GM21723 (cell line): ENCODE data around the gene TLR6.

Experiments
- ATAC-seq: cut with Tn5 transposase; IDR thresholded peaks from one replicate; pipeline ENCODE4 v1.9.1; 2021; ENCODE audit warnings: mild to moderate bottlenecking, moderate library complexity; ENCODE audit not compliant: unreplicated experiment

TLR6 gene

GRCh38 chr4:38868059-38868960 lies 11.7 kb upstream of the TLR6 start:
- no peak for ATAC-seq

GRCh38 chr4:38867478-38868058 lies 11.0 kb upstream of the TLR6 start, which contains the start of gene FAM114A1:
Gene FAM114A1, plus strand, starts transcription at chr4:38867806. Its CDS starts 10,273 bp downstream, at chr4:38878079.
- peak; percentile 92 for ATAC-seq

- no peak for ATAC-seq
These were observed 10.4 kb upstream of the TLR6 start for GRCh38 chr4:38866973-38867477.

- no peak for ATAC-seq
These were observed 8.8 kb upstream of the TLR6 start for GRCh38 chr4:38865445-38865844.

- ATAC-seq, result no peak
These were observed 5.2 kb upstream of the TLR6 start for GRCh38 chr4:38861791-38862190.

GRCh38 chr4:38860788-38861424 lies 4.3 kb upstream of the TLR6 start:
- peak; percentile 55 for ATAC-seq

- no peak for ATAC-seq
These were observed 2.9 kb upstream of the TLR6 start for GRCh38 chr4:38859501-38859900.

GRCh38 chr4:38858097-38858420 lies 1.4 kb upstream of the TLR6 start:
- no peak for ATAC-seq

- ATAC-seq, result peak; percentile 67
These were observed 908 bp upstream of the TLR6 start for GRCh38 chr4:38857354-38858096.

GRCh38 chr4:38856046-38856445 lies 571 bp downstream of the TLR6 start:
- ATAC-seq, result no peak

- no peak for ATAC-seq
These were observed 1.2 kb downstream of the TLR6 start for GRCh38 chr4:38855466-38855865.

GRCh38 chr4:38846015-38846414 lies 10.6 kb downstream of the TLR6 start:
- ATAC-seq, result no peak

GRCh38 chr4:38842994-38843393 lies 13.6 kb downstream of the TLR6 start:
- ATAC-seq, result no peak

- no peak for ATAC-seq
These were observed 18.8 kb downstream of the TLR6 start for GRCh38 chr4:38837849-38838248.

GRCh38 chr4:38837334-38837733 lies 19.3 kb downstream of the TLR6 start:
- ATAC-seq, result no peak

- no peak for ATAC-seq
These were observed 22.0 kb downstream of the TLR6 start for GRCh38 chr4:38834570-38834969.

GRCh38 chr4:38832624-38833528 lies 23.7 kb downstream of the TLR6 start:
- no peak for ATAC-seq

GRCh38 chr4:38832206-38832605 lies 24.4 kb downstream of the TLR6 start:
- ATAC-seq, result no peak

GRCh38 chr4:38831653-38832052 lies 25.0 kb downstream of the TLR6 start:
- ATAC-seq, result no peak

GRCh38 chr4:38829237-38829636 lies 27.4 kb downstream of the TLR6 start:
- ATAC-seq, result no peak
